HepG2 (cell line): ENCODE results near the gene WHAMM. TPM values are rescaled to one million over a fixed set of nuclear protein-coding genes. Genes with fewer than 3 reads are reported as not detected.

Experiments used
- ATAC-seq: fragments of 200-7000 bp; cut with Tn5 transposase; 3 replicates; pipeline ENCODE4 v1.9.1; 2020; ENCODE audit warnings: mild to moderate bottlenecking, moderate library complexity
- BruUV-seq: library from RNA; stranded (reverse); fragments of 400-500 nt; replicated peaks from 2 replicates; lab custom pipeline; 2021; lab: Mats Ljungman, UMichigan
- CTCF ChIA-PET: fragments of 300-600 bp; formaldehyde crosslinking; extraction: SDS; loops from one replicate; lab custom pipeline; 2021; ENCODE audit warnings: low total read pairs, inconsistent platforms, low intra/inter-chr PET ratio; lab: Yijun Ruan, JAX
- POLR2A ChIA-PET: fragments of 350-600 bp; sonication (Branson Sonifier 250); formaldehyde crosslinking; loops from one replicate; lab custom pipeline; 2020; ENCODE audit warnings: antibody characterized with exemption, inconsistent platforms; lab: Yijun Ruan, JAX
- DNase-seq: peaks from one replicate; pipeline ENCODE4 v3.0.0-alpha.2; 2015; ENCODE audit warnings: low spot score
- FAIRE-seq: peaks from 3 replicates; lab custom pipeline; 2011; peaks lifted over from hg19 to GRCh38; lab: Jason Lieb, UNC
- H2AFZ ChIP-seq: one replicate; pipeline ENCODE4 v1.6.1; 2011; ENCODE audit warnings: low read length, inconsistent platforms
- H3K27ac ChIP-seq: fragments of 300-600 bp; 3 replicates; pipeline ENCODE4 v1.8.0; 2011; ENCODE audit warnings: mixed run types, mild to moderate bottlenecking, mixed read lengths, low read length, inconsistent platforms; ENCODE audit not compliant: insufficient read depth; ENCODE audit errors: extremely low read length
- H3K27me3 ChIP-seq, 2 experiments: fragments of 200-600 bp in 1 of 2; 2 replicates in 1 of 2; 3 replicates in 1 of 2; pipeline versions ENCODE4 v1.6.0 to v1.8.0; 2011; ENCODE audit warnings: low read length in 2 of 2, mild to moderate bottlenecking in 2 of 2, moderate library complexity in 2 of 2, inconsistent platforms in 1 of 2; ENCODE audit not compliant: insufficient read depth in 2 of 2, control insufficient read depth in 1 of 2
- H3K36me3 ChIP-seq, 2 experiments: fragments of 200-600 bp in 1 of 2; replicated peaks in 1 of 2; 2 replicates in 1 of 2; 3 replicates in 1 of 2; pipeline versions ENCODE4 v1.5.1 to v1.8.0; 2011; ENCODE audit warnings: low read length in 2 of 2, inconsistent platforms in 1 of 2; ENCODE audit not compliant: insufficient read depth in 2 of 2, control insufficient read depth in 1 of 2
- H3K4me1 ChIP-seq: 2 replicates; pipeline ENCODE4 v1.5.1; 2012; ENCODE audit warnings: low read length, inconsistent platforms; ENCODE audit not compliant: insufficient read depth
- H3K4me2 ChIP-seq: 2 replicates; pipeline ENCODE4 v1.6.0; 2011; ENCODE audit warnings: low read depth, low read length, inconsistent platforms
- H3K4me3 ChIP-seq, 3 experiments: fragments of 200-600 bp in 1 of 3; sonication (generic), shearing (Covaris generic) in 1 of 3; replicated peaks in 1 of 3; 2 replicates each; pipeline ENCODE4 v1.5.1; 2011 to 2016; ENCODE audit warnings: low read length in 3 of 3, inconsistent platforms in 2 of 3, low read depth in 2 of 3, mild to moderate bottlenecking in 2 of 3, control low read depth in 1 of 3, mixed read lengths in 1 of 3; ENCODE audit not compliant: insufficient read depth in 1 of 3
- H3K79me2 ChIP-seq: one replicate; pipeline ENCODE4 v1.6.1; 2011; ENCODE audit warnings: low read length, inconsistent platforms; ENCODE audit not compliant: insufficient read depth
- H3K9ac ChIP-seq: 2 replicates; pipeline ENCODE4 v1.6.0; 2011; ENCODE audit warnings: mild to moderate bottlenecking, low read depth, low read length, inconsistent platforms; ENCODE audit not compliant: insufficient read depth
- H3K9me3 ChIP-seq: 2 replicates; pipeline ENCODE4 v1.5.1; 2012; ENCODE audit warnings: mild to moderate bottlenecking, low read length
- H4K20me1 ChIP-seq: 2 replicates; pipeline ENCODE4 v1.6.0; 2011; ENCODE audit warnings: inconsistent platforms, mild to moderate bottlenecking, low read length, moderate library complexity; ENCODE audit not compliant: insufficient read depth
- ATF4 ChIP-seq, 2 experiments: fragments of 450-650 bp in 1 of 2; sonication (generic) in 1 of 2; formaldehyde crosslinking; IDR thresholded peaks; 2 replicates each; pipeline versions ENCODE4 v1.5.0 to v1.8.0; 2020 to 2022; ENCODE audit warnings: mild to moderate bottlenecking in 1 of 2, missing genetic modification reagents in 1 of 2
- CEBPG ChIP-seq: IDR thresholded peaks from 2 replicates; pipeline ENCODE4 v1.6.1; 2016
- ETV5 ChIP-seq: IDR thresholded peaks from 2 replicates; pipeline ENCODE4 v1.6.1; 2018; ENCODE audit warnings: missing biosample characterization, missing genetic modification reagents, inconsistent platforms, borderline replicate concordance
- FOXO1 ChIP-seq: sonication (generic); formaldehyde crosslinking; IDR thresholded peaks from 2 replicates; pipeline ENCODE4 v1.4.0; 2020; ENCODE audit warnings: missing genetic modification reagents
- HDAC1 ChIP-seq: sonication (generic); formaldehyde crosslinking; IDR thresholded peaks from 2 replicates; pipeline ENCODE4 v1.5.1; 2020; ENCODE audit warnings: mild to moderate bottlenecking, missing genetic modification reagents
- HHEX ChIP-seq: IDR thresholded peaks from 2 replicates; pipeline ENCODE4 v1.6.1; 2016; ENCODE audit warnings: control low read depth
- HNRNPLL ChIP-seq: fragments of 200-400 bp; formaldehyde crosslinking; IDR thresholded peaks from 2 replicates; pipeline ENCODE4 v1.6.1; 2017; ENCODE audit warnings: mild to moderate bottlenecking, low read depth, low read length; ENCODE audit not compliant: poor library complexity, severe bottlenecking
- KDM1A ChIP-seq: IDR thresholded peaks from 2 replicates; pipeline ENCODE4 v1.6.1; 2016; ENCODE audit warnings: missing compliant biosample characterization
- KDM2A ChIP-seq: sonication (generic); formaldehyde crosslinking; IDR thresholded peaks from 2 replicates; pipeline ENCODE4 v1.4.0; 2020; ENCODE audit warnings: low read depth, missing genetic modification reagents, borderline replicate concordance
- MED1 ChIP-seq: sonication (generic); formaldehyde crosslinking; IDR thresholded peaks from 2 replicates; pipeline ENCODE4 v1.4.0; 2020; ENCODE audit warnings: missing genetic modification reagents
- PHF5A ChIP-seq: IDR thresholded peaks from one replicate; pipeline ENCODE4 v1.6.1; 2018; ENCODE audit warnings: low read depth, missing genetic modification reagents; ENCODE audit not compliant: unreplicated experiment
- POGZ ChIP-seq: sonication (generic); formaldehyde crosslinking; IDR thresholded peaks from 2 replicates; pipeline ENCODE4 v1.4.0; 2020; ENCODE audit warnings: mild to moderate bottlenecking, missing genetic modification reagents
- POLR2A ChIP-seq, 2 experiments: IDR thresholded peaks; 2 replicates each; pipeline ENCODE4 v1.6.1; 2011; ENCODE audit warnings: low read depth in 2 of 2, low read length in 2 of 2, mild to moderate bottlenecking in 1 of 2, moderate library complexity in 1 of 2; ENCODE audit not compliant: insufficient read depth in 1 of 2
- SNAI1 ChIP-seq: sonication (generic); formaldehyde crosslinking; IDR thresholded peaks from 2 replicates; pipeline ENCODE4 v1.5.0; 2020; ENCODE audit warnings: mild to moderate bottlenecking, missing genetic modification reagents, borderline replicate concordance
- SOX6 ChIP-seq, 2 experiments: fragments of 450-650 bp in 1 of 2; sonication (generic) in 1 of 2; formaldehyde crosslinking in 1 of 2; IDR thresholded peaks; 2 replicates each; pipeline versions ENCODE4 v1.4.0 to v1.6.1; 2017 to 2020; ENCODE audit warnings: antibody characterized with exemption in 1 of 2, mild to moderate bottlenecking in 1 of 2, missing genetic modification reagents in 1 of 2
- TEAD2 ChIP-seq: sonication (generic); formaldehyde crosslinking; IDR thresholded peaks from 2 replicates; pipeline ENCODE4 v1.9.0; 2021; ENCODE audit warnings: missing genetic modification reagents
- TEAD3 ChIP-seq: optimal IDR thresholded peaks from 2 replicates; pipeline ENCODE3; 2016; ENCODE audit warnings: borderline replicate concordance
- YY1 ChIP-seq: IDR thresholded peaks from 2 replicates; pipeline ENCODE4 v1.6.1; 2011; ENCODE audit warnings: low read length, low read depth, moderate library complexity, mild to moderate bottlenecking; ENCODE audit not compliant: insufficient read depth, insufficient replicate concordance
- ZBTB25 ChIP-seq: IDR thresholded peaks from 2 replicates; pipeline ENCODE4 v1.6.1; 2018; ENCODE audit warnings: missing genetic modification reagents
- ZFY ChIP-seq: sonication (generic); formaldehyde crosslinking; IDR thresholded peaks from 2 replicates; pipeline ENCODE4 v1.4.0; 2020; ENCODE audit warnings: missing genetic modification reagents
- ZNF547 ChIP-seq: sonication (generic); formaldehyde crosslinking; IDR thresholded peaks from 2 replicates; pipeline ENCODE4 v1.5.1; 2020; ENCODE audit warnings: mild to moderate bottlenecking, missing genetic modification reagents
- ZNF724P ChIP-seq: sonication (generic); formaldehyde crosslinking; IDR thresholded peaks from 2 replicates; pipeline ENCODE4 v1.8.0; 2022; ENCODE audit warnings: missing genetic modification reagents, borderline replicate concordance
- ZNF766 ChIP-seq: sonication (generic); formaldehyde crosslinking; IDR thresholded peaks from 2 replicates; pipeline ENCODE4 v1.5.0; 2020; ENCODE audit warnings: missing genetic modification reagents, borderline replicate concordance
- ZNF768 ChIP-seq: sonication (generic); formaldehyde crosslinking; IDR thresholded peaks from 2 replicates; pipeline ENCODE4 v1.4.0; 2020; ENCODE audit warnings: missing genetic modification reagents
- WGBS: methylation state at CpG from one replicate; pipeline ENCODE4 v1.1.6; 2017; ENCODE audit warnings: low lambda C conversion rate; 5-methylcytosine and 5-hydroxymethylcytosine counted together
- in situ Hi-C: cut with HindIII; loops from 2 replicates; pipeline ENCODE4 v1.10.0; 2017; ENCODE audit warnings: low pct_unique_long_range_greater_than_20kb; ENCODE audit not compliant: extremely low pct_ligation_motif_present
- intact Hi-C: fragments of 100-400 bp; cut with micrococcal nuclease; formaldehyde crosslinking; loops from one replicate; pipeline ENCODE4 v1.10.0; 2022; ENCODE audit not compliant: unreplicated experiment
- polyA plus RNA-seq, 8 experiments: library from polyadenylated mRNA; depleted of rRNA in 3 of 8; stranded (reverse) in 7 of 8; unstranded in 1 of 8; fragments of >200 nt; fragmentation: Illumina TruSeq in 4 of 8; extraction: Trizol in 4 of 8; gene quantifications; 2 replicates each; pipeline versions ENCODE4 v1.2.1 to v1.2.3, GENCODE V29; 2011 to 2016; ENCODE audit warnings: low read depth in 4 of 8, missing spikeins in 1 of 8, mixed read lengths in 1 of 8; ENCODE audit not compliant: insufficient read depth in 1 of 8
- total RNA-seq, 5 experiments: library from RNA; depleted of rRNA; stranded (reverse); fragments of >200 nt; fragmentation: Illumina TruSeq; extraction: Trizol; gene quantifications; 2 replicates each; pipeline ENCODE4 v1.2.3, GENCODE V29; 2016; ENCODE audit warnings: low read depth in 1 of 5

Gene WHAMM
- total and polyA plus RNA-seq, 2 of the 13 experiments (the other 11 are each of a cell fraction or from before 2014, with no cell fraction given): 2.9 to 3.0 TPM

GRCh38 chr15:82810061-82810889 is 847 bp downstream of the WHAMM start:
- H3K9ac ChIP-seq: peak overlapping the region; percentile 96
- CTCF ChIA-PET: no interaction called here
- intact Hi-C loops: no loop called here
- under 1% methylated on average over 21 of the region's 81 CpGs for WGBS
- peaks cover 2 to 11% of the 10 kb centered on the region in 2 experiments; a peak in 3 of 5 replicates for H3K36me3 ChIP-seq
- H3K4me3 ChIP-seq: peak overlapping the region; percentile 64 to 85 (median 84)
- FAIRE-seq (no peak), DNase-seq (peak; percentile 39), ATAC-seq (no peak; the same call in 2 of the 3 replicates)
- H3K79me2 ChIP-seq: peaks cover 27% of the 10 kb centered on the region
- H4K20me1 ChIP-seq: peaks cover 3% of the 10 kb centered on the region; the same call in 1 of the 2 replicates
- H2AFZ ChIP-seq: no peak overlapping the region
- no TSS peak for BruUV-seq
- no peaks in the 10 kb centered on the region for H3K9me3 ChIP-seq
- POLR2A ChIA-PET: interaction anchor here (0.9 to 2.6 kb wide), 3 partner anchors 60 to 270 kb away, joined by 3 to 26 read pairs (median 5); partner anchors contain the start of genes RAMAC and RPS17
- H3K27me3 ChIP-seq: no peaks in the 10 kb centered on the region; a peak in 2 of 5 replicates
- H3K27ac ChIP-seq: peak overlapping the region; percentile 97
- peak overlapping the region; percentile 65 for H3K4me2 ChIP-seq
- in situ Hi-C loops: no loop called here
- H3K4me1 ChIP-seq: peaks cover 27% of the 10 kb centered on the region
- TF ChIP-seq TEAD3 (peak; percentile 64), SNAI1 (0 out of 2 replicates have a peak, but pooled peaks have one; percentile 29), ZNF724P (CRISPR knock-in tag) (peak; percentile 17; the same call in 1 of the 2 replicates), CEBPG (CRISPR knock-in tag) (peak; percentile 70), KDM2A (CRISPR knock-in tag) (peak; percentile 50; the same call in 1 of the 2 replicates), ZFY (CRISPR knock-in tag) (peak; percentile 80), ZNF768 (CRISPR knock-in tag) (peak; percentile 33; the same call in 1 of the 2 replicates), FOXO1 (CRISPR knock-in tag) (0 out of 2 replicates have a peak, but pooled peaks have one; percentile 9), ETV5 (peak; percentile 67), TEAD2 (CRISPR knock-in tag) (no peak), HDAC1 (CRISPR knock-in tag) (peak; percentile 66), KDM1A (CRISPR knock-in tag) (no peak), ATF4 (CRISPR knock-in tag; IDR thresholded peaks at IDR 0.05) (peak in 1 of 2 experiments; percentile 40; a peak in 1 of 4 replicates), PHF5A (CRISPR knock-in tag) (no peak), POLR2A (IDR thresholded peaks at IDR 0.05; ENCODE audit: insufficient read depth in 1 of 2, low read depth in 2 of 2, low read length in 2 of 2) (peak in 1 of 2 experiments; percentile 38; a peak in 1 of 4 replicates), ZNF766 (0 out of 2 replicates have a peak, but pooled peaks have one; percentile 8), YY1 (peak; percentile 24), MED1 (CRISPR knock-in tag) (peak; percentile 35; the same call in 1 of the 2 replicates), POGZ (peak; percentile 26; the same call in 1 of the 2 replicates), ZBTB25 (no peak), HNRNPLL (peak; percentile 48), SOX6 (IDR thresholded peaks at IDR 0.05) (no peak), SOX6 (CRISPR knock-in tag; IDR thresholded peaks at IDR 0.05) (peak; percentile 31; the same call in 1 of the 2 replicates), ZNF547 (CRISPR knock-in tag) (peak; percentile 63; the same call in 1 of the 2 replicates), HHEX (CRISPR knock-in tag) (no peak)
